GM19467 (cell line): ENCODE measurements around the gene PHACTR3.

Experiments used
- ATAC-seq: cut with Tn5 transposase; IDR thresholded peaks from one replicate; pipeline ENCODE4 v1.9.1; 2021; ENCODE audit warnings: mild to moderate bottlenecking, moderate library complexity; ENCODE audit not compliant: unreplicated experiment

Gene PHACTR3

GRCh38 chr20:59725476-59726280 lies 121.3 kb downstream of the PHACTR3 start:
- no peak for ATAC-seq

DNA sequence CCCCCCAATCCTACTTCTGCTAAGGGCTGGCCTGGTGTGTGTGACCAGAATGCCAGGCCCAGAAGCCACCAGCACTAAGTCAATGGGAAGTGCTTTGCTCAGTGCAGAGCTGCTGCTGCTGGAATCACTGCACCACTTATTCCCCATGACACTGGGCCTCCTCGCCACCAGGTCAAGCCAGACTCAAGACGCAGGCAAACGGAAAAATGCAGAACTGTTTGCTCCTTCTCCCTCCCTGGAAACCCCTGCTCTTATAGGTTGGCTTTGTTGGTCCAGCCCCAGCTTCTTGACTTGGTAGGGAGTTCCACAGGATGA lies 121.9 kb downstream of the PHACTR3 start:
- ATAC-seq = no peak

- ATAC-seq = no peak
These were observed 124.5 kb downstream of the PHACTR3 start for GRCh38 chr20:59728722-59729430.

DNA sequence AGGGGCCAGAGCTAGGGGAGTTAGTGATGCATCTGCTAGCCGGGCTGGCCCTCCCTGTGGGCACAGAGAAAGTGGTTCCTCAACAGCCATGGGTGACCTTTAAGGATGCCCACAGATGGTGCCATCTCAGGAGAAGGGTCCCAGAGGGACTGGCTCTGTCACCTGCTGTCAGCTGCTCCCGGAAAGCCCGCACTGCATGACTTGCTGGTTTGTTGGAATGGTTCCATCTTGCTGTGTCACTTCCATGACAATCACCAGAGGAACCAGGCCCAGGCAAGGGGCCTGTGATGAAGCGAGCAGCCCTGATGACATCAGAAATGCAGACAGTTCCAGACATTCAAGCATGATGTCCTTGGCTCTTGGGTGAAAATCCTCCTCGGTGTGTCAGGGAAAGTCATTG lies 125.2 kb downstream of the PHACTR3 start:
- no peak for ATAC-seq

GRCh38 chr20:59730722-59731121 lies 126.4 kb downstream of the PHACTR3 start:
- ATAC-seq = no peak

GRCh38 chr20:59731376-59731775 lies 127.0 kb downstream of the PHACTR3 start:
- no peak for ATAC-seq

DNA sequence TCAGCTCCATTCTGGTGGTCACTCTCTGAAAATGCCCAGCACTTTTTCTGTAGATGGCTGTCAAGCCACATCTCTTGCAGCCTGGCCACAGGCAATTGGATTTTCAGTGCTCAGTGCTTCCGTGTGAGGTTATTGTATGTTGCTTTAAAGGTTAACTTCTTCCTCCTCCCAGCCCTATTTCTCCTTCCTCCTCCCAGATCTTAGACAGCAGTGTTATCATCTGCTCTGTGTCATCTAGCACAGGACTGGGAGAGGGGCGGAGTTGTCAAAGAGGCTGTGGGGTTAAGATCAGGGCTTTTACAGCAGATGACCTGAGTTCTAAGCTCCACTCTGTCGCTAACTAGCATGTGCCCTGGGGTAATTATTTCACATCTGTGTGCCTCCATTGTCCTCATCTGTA lies 129.0 kb downstream of the PHACTR3 start:
- no peak for ATAC-seq

DNA sequence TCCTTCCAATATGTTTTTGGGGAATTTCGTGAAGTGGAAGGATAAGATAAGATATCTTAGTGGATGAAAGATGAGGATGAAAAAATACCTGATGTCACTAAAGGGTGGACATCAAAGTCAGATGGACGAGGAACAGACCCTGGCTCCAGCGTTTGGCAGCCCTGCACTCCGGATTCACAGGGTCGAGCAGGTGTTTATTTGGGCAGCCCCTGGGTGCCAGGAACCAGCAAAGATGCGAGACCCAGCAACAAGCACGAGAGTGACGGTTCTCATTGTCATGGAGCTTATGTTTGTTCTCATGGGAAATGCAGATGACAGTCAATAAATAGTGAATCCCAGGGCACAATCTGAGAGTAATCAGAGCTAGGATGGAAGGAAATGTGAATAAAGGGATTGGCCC lies 131.1 kb downstream of the PHACTR3 start:
- no peak for ATAC-seq

DNA sequence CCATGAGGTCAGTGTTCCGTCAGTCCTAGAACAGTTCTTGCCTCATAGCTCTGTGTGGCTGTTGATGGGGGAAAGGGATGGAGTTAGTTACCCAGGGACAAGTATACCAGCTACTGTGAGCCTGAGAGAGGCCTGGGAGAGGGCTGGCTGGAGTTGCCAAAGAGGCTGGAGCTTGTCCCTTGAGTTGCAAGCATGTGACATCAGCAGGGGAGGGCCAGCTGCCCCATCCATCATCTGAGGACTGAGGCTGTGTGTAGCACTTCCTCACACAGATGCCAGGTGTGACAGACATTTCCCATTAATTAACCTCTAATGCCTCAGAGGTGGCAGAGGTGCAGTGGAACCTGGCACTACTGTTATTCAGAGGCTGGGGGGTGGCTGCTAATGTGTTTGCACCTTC lies 131.6 kb downstream of the PHACTR3 start:
- no peak for ATAC-seq

DNA sequence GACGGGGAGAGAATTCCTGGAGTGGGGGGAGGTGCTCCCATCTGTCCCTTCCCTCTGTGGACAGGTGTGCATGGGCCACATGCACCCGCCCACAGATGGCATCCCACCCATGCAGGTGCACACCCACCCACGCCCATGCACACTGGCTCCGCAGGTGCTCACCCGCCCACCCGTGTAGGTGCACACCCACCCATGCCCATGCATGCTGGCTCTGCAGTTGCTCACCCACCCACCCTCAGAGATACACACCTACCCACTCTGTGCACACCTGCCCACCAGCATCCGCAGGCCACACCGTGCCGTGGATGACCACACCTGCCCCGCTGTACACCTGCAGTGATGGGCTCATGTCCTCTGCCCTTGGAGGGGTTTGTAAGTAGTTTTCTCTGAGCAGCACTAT lies 132.0 kb downstream of the PHACTR3 start:
- ATAC-seq = no peak

- ATAC-seq = no peak
These were observed 132.8 kb downstream of the PHACTR3 start for GRCh38 chr20:59737073-59737666.

- ATAC-seq = no peak
These were observed 133.5 kb downstream of the PHACTR3 start for GRCh38 chr20:59737816-59738215.

DNA sequence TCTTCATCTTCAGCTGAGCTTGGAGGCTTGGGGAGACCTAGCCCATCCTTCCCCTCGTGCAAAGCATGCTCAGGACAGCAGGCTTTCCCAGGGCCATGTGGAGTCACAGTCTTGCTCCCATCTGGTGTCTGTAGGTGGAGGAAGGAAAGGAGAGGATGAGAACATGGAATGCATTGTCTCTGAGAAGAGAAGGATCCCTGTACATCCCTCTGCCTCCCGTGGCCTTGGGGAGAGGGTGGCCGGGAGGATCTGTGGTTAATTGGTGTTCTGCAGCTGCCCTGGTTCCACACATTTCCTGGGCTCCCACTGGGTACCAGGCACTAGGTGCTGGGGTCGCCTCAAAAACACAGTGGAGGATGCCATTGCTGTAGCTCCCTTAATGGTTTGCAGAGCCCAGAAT lies 134.5 kb downstream of the PHACTR3 start:
- no peak for ATAC-seq

- no peak for ATAC-seq
These were observed 136.3 kb downstream of the PHACTR3 start for GRCh38 chr20:59740621-59741020.

- no peak for ATAC-seq
These were observed 136.7 kb downstream of the PHACTR3 start for GRCh38 chr20:59741073-59741472.

GRCh38 chr20:59742351-59743095 lies 138.2 kb downstream of the PHACTR3 start:
- no peak for ATAC-seq

DNA sequence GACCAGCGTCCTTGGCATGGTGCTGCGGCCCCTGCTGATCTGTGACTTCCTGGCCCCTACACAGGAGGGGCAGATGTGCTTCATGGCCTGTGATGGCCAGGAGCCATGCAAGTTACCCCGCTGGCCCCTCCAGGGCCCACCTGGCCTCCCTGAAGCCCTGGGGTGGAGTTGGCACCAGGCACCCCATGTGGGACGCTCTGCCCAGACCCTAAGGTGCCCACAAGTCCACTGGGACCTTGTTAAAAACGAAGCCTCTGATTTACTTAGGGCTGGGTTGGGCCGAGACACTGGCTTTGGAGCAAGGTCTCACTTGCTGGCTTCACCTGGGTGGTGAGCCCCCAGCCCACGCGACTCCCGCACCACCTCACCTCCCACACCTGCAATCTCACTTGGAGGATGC lies 139.0 kb downstream of the PHACTR3 start:
- ATAC-seq = no peak

DNA sequence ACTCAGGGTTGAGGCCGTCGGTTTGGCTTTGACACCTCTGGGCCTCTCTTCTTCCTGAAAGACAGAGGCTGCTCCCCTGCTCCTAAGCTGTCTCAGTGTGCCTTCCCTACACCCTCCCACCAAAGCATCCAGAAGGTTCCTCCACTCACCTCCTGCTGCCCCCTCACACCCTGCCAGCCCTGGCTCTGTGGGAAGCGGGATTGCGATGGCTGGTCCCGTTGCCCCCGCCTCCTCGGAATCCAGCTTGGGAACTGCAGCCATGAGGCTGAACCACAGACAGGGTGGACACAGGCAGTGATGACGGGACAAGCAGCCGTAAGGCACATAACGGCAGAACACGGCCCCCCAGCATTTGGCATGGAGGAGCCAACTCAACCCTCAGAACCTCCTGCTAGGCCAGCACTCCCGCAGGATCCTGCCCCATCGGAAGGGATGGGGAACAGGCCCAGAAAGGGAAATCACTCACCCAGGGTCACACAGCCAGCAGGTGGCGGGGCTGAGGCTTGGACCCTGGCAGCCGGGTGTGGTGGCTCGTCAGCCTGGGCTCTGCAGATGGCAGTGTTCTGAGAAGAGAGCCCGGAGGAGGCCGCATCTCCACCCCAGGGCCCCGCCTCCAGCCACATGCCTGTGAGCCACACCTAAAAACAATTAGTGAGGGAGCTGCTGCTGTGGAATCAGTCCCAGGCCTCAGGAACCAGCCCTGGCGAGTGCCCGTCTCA lies 139.6 kb downstream of the PHACTR3 start:
- no peak for ATAC-seq

- no peak for ATAC-seq
These were observed 140.4 kb downstream of the PHACTR3 start for GRCh38 chr20:59744756-59745155.

DNA sequence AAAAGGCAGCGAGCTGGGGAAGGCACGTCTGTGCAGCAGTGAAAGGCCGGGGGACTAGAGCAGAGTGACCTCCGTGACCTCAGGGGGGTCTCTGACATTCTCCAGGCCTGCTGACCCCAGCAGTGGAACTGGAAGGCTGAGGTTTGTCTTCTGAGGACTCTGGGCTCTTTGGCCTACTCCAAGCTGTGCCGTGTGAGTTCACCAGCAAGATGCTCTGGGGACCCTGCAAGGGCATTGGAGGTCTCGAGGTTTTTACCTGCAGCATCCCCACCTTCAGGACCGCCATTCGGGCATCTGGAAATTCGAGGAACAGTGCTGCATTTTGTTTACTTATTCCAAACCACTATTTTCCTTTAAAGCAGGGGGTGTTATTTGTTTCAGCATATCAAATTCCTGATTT lies 140.9 kb downstream of the PHACTR3 start:
- no peak for ATAC-seq

DNA sequence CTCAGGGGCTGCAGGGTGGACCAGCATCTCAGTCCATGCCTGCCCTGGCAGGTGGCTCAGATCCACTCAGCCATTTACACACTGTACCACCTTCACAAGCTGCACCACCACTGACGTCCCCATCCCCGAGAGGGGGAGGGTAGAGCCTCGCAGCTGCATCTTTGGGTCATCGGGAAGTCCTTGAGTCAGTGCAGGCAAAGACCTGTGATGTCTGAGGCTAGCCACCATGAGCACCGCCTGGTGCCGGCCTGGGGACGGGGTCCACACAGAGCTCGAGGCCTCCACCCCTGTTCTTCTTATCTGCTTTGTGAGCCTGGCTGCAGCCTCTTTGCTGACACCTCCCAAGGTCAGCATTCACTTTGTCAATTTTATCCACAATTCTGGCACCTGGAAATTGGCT lies 141.4 kb downstream of the PHACTR3 start:
- no peak for ATAC-seq
